DMS53 (cell line): ENCODE results near the gene SH3D21.

ENCODE experiments used
- DNase-seq: peaks from one replicate; lab custom pipeline; 2025; lab: John Stamatoyannopoulos, UW

SH3D21 gene

DNA sequence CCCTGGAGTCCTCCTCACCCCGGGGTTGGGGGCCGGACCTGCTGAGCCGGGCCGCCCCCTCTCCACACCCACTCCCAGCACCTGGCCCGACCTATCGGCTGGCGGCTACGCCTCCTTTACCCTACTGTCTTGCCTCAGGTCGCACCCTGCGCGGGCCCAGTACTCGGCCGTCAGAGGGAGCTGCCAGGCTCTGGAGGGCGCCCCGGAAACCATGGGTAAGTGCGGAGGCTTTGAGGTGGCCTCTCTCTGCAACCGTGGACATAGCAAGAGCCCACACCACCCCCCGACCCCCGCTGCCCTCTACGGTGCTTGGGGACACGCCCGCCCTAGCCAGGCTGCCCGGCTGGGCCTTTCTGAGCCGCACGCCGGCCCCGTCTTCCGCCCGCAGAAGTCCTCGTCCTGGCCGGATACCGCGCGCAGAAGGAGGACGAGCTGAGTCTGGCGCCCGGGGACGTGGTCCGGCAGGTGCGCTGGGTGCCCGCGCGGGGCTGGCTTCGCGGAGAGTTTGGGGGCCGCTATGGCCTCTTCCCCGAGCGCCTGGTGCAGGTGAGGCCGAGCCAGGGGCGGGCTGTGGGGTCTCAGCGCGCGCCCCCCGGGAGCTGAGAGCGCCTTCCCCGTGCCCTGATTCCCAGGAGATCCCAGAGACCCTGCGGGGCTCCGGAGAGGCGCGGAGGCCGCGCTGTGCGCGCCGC is at the start of gene SH3D21:
TSS of gene SH3D21 (plus strand) at position 159 of the 692 bp plus-strand sequence. CDS start at position 212, 53 bp downstream.
- DNase-seq: peak; percentile 88

- no peak for DNase-seq
These were observed 49.4 kb upstream of the SH3D21 start for GRCh38 chr1:36256558-36257374.

DNA sequence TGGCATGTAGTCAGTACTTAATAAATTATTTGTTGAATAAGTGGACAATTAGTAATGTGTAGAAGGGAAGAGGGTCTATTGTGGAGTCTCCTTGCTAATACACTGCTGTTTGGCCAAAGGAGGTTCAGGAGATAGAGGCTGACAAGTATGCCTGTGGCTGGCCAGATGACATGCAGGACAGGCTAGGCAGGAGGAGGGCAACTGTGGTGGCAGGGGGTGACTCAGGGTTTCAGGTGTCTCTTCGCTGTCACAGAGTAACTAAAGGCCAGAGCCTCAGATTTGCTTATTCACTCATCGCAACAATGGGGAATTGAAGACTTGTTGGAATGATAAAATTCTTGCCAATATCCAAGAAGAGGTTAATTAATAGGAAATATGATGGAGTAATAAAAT is 48.8 kb upstream of the SH3D21 start:
- peak; percentile 42 for DNase-seq

DNA sequence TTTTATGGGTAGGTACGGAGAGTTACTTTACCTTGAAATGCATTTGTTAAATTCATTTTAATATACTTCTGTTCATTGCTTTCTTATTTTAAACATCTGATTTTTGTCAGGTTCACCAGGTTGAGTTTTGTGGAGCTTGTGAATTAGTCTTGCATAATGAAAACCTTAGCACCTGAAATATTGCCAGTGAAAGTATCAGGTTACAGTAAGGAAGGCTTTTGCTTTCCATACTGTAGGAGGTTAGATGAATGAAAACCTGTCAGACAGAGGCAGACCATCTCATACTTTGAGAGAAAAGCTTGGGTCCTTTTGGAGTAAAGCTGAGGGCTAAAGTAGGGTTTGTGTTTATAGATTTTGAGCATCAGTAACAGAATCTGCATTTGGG is 47.2 kb upstream of the SH3D21 start:
- no peak for DNase-seq

GRCh38 chr1:36268981-36269380 is 37.2 kb upstream of the SH3D21 start:
- DNase-seq: no peak

DNA sequence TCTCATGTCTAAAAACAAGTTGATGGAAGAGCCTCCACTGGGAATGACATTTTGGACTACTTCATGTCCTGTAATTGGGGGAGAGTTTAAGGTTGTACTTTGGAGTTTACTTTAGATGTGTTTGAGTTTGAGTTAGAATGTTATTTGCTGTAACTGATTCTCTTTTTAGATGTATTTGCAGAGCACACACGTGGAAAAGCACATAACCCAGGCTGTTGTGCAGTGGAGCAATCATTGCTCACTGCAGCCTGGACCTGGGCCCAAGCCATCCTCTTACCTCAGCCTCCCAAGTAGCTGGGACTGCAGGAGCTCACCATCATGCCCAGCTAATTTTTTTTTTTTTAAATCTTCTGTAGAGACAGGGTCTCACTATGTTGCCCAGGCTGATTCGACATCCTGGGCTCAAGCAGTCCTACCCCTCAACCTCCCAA is 36.7 kb upstream of the SH3D21 start:
- DNase-seq: no peak

DNA sequence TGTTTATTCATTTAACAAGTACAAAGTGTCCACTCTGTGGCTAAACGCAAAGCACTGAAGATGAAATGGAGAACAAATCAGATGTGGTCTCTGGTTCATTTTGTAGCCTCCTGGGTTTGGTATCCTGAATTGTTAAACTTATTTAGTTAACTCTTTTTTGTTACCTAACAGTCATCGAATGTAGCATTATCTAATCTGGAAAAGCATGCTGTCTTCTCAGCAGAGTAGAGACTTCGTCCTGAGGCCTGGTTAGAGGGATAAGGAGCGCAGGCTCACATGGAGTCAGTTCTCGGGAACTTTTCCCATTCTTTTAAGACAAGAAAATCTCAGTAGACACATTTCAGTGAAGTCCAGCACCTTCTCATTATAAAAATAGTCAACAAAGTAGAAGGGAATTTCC is 33.1 kb upstream of the SH3D21 start:
- DNase-seq: no peak

DNA sequence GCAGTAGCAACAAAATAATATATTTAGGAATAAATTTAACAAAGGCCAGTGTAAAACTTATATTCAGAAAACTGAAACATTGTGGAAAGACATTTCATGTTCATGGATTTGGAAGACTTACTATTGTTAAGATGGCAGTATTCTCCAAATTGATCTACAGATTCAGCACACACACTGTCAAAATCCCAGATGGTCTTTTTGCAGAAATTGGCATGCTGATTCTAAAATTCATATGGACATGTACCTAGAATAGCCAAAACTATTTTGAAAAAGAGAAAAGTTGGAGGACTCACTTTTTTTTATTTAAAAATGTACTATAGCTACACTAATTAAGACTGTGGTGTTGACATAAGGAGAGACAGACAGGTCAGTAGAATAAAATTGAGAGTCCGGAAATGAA is 32.0 kb upstream of the SH3D21 start:
- no peak for DNase-seq

- no peak for DNase-seq
These were observed 29.5 kb upstream of the SH3D21 start for GRCh38 chr1:36276688-36277087.

DNA sequence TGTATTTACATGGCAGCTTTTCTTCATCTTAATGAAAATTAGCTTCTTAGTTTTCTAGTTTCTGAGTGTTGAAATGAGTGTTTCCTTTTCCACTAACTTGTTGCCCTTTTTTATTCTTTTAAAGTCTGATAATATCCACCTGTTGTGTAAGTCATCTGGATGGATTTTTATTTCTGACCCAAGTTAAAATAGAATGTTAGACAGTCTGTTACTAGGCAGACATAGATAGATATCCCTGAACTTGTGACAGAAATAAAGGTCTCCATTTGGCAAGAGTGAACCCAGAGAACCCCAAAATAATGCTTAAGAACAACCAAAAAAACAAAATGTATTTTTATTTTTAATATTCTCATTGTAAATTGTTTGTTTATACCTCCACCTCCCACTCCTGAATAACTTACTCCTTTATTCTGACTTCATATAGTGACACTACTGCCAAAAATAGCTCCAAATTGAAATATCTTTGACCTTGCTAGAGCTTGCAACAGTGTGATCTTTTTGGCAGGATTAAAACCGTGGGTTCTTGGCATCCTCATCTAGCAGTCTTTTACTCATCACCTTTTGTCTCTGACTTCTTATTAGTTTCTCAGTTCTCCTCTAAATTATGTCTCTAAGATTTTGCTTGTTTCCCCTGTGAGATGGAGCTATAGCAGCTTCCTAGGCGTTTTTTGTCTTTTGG is 26.9 kb upstream of the SH3D21 start:
- DNase-seq: no peak

DNA sequence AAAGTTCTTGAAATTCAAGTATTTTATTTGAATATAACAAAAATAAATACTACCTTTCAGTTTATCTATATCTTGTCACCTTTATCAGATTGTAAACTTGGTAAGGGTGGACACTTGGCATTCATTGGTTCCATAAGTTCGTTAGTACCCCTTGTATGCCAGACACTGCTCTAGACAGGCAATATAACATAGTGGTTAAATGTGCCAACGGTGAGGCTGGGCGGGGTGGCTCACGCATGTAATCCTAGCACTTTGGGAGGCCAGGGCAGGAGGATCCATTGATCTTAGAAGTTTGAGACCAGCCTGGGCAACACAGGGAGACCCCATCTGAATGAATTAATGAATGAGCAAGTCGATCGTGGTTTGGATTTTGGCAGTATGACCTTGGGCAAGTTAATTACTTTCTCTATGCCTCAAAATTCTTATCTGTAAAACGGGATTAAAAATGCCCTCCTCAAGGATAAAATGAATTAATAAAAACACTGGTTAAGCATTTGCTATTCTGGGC is 26.3 kb upstream of the SH3D21 start:
- DNase-seq: no peak

DNA sequence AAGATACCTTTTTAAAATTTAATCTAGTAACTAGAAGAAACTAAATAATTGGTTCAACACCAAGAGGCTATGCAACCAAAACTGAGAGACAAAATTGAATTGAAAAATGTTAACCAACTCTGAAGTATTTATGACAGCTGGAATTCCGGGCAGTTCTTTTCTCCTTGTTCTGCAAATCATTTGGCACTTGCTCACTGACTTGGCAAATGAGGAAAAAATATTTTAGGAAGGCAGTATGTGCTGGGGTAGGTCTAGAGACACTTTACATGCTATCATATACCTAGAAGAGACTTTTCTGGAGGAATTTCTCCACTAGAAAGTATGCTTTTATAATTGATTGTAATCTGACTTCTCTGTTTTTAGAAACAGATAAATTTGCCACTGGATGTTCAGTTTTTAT is 22.1 kb upstream of the SH3D21 start:
- DNase-seq: no peak

DNA sequence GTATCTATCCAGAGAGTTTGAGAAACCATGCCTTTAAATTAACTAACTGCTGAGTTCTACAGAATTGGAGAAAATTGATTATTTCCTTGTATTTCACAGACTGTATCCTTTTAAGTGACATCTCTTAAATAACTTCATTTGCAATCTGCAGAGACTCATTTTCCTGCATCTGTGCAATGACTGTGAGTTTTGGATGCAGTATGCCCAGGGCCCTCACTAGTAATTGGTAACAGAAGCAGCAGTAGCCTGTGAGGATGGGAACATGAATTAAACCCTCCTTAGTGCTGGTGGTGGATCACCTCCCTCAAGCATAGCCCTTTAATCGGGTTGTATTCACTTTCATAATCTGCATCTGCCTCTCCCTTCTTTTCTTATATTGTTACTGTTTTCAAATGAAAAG is 21.7 kb upstream of the SH3D21 start:
- no peak for DNase-seq

- DNase-seq: peak; percentile 87
These were observed 20.6 kb upstream of the SH3D21 start for GRCh38 chr1:36285443-36286101.

DNA sequence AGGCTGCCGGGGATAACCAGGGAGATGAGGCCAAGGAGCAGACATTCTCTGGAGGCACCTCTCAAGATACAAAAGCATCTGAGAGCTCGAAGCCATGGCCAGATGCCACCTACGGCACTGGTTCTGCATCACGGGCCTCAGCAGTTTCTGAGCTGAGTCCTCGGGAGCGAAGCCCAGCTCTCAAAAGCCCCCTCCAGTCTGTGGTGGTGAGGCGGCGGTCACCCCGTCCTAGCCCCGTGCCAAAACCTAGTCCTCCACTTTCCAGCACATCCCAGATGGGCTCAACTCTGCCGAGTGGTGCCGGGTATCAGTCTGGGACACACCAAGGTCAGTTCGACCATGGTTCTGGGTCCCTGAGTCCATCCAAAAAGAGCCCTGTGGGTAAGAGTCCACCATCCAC is 19.4 kb upstream of the SH3D21 start:
- no peak for DNase-seq

DNA sequence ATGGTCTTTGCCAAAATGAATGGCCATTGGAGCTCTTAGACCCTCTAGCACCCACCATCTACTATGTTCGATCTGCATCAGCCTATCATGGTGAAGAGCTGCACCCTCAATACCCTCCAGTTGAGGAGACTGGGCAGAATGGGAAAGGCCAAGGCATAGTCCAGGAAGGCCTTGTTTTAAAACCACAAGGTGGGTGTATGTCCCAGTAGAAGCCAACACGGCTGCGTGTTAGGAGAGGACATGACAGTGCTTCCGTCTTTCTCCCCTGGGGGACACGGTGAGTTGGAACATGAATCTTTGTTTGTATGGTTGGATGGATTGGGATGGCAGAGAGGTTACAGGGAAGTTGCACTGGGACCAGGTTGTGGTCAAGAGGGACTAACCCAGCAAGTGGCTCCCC is 18.6 kb upstream of the SH3D21 start:
- no peak for DNase-seq

DNA sequence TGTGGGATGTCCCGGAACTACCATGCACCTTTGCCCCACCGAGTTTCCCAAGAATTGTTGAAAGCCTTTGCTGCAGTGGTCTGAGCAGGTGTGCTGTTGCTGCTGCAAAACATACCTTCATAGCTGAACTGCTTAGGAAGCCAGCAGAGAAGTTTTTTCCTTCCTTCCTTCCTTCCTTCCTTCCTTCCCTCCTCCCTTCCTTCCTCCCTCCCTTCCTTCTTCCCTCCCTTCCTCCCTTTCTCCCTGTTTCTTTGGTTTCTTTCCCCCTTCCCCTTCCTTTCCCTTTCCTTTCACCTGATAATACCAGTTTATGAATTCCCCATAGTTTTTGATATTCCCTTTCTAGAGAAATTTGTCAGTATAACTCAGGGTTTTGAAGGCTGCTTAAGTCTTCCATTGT is 10.8 kb upstream of the SH3D21 start:
- no peak for DNase-seq

- no peak for DNase-seq
These were observed 9.1 kb upstream of the SH3D21 start for GRCh38 chr1:36297062-36297461.

DNA sequence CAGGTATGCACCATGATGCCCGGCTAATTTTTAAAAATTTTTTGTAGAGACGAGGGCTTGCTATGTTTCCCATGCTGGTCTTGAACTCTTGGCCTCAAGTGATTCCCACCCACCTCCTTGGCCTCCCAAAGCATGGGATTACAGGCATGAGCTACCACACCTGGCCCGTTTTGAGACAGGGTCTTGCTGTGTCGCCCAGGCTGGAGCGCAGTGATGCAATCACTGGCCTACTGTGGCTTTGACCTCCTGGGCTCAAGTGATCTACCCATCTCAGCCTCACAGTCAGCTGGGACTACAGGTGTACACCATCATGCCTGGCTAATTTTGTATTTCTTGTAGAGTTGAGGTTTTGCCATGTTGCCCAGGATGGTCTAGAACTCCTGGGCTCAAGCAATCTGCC is 7.5 kb upstream of the SH3D21 start:
- no peak for DNase-seq

- DNase-seq: no peak
These were observed 5.6 kb upstream of the SH3D21 start for GRCh38 chr1:36300526-36300925.

GRCh38 chr1:36301220-36301619 is 4.9 kb upstream of the SH3D21 start:
- DNase-seq: no peak

DNA sequence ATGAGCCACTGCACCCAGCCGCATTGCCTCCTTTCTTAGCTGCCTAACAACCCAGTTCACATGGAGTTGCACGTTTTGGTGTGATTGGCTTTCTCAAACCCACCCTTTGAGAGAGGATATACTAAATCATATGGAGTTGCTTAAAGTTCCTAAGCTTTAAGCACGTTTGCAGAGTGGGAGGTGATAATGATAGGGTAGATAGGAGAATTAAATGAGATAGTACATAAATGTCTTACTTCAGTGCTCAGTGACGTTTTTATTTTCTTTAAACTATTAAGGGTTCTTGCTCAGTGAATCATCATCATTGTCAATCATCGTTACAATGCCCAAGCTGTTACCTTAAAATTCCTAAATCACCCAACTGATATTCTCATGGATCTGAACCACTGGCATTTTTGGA is 2.9 kb upstream of the SH3D21 start:
- no peak for DNase-seq
